NCI-H1930 (cell line): ENCODE results near the gene TRIM9.
"Not testable (repeated sequence)": the region's sequence is repeated elsewhere in the genome, so short reads cannot be mapped to it uniquely, and the experiment has no call there.

Source experiments
- DNase-seq, 2 experiments: peaks; one replicate each; lab custom pipeline; 2025; lab: John Stamatoyannopoulos, UW

TRIM9 gene

GRCh38 chr14:51004352-51004800 is 90.5 kb downstream of the TRIM9 start:
- peak in 1 of 2 experiments; percentile 42 for DNase-seq

GRCh38 chr14:51002406-51002999 is 92.4 kb downstream of the TRIM9 start:
- DNase-seq = no peak

GRCh38 chr14:51000566-51000965 is 94.3 kb downstream of the TRIM9 start:
- DNase-seq = no peak

- DNase-seq = no peak
Measured at GRCh38 chr14:50999726-51000125, 95.2 kb downstream of the TRIM9 start.

- no peak for DNase-seq
Measured at GRCh38 chr14:50998612-50999011, 96.3 kb downstream of the TRIM9 start.

- no peak for DNase-seq
Measured at GRCh38 chr14:50997712-50998111, 97.2 kb downstream of the TRIM9 start.

GRCh38 chr14:50994158-50994557 is 100.7 kb downstream of the TRIM9 start:
- not testable (repeated sequence) for DNase-seq

GRCh38 chr14:50985859-50986331 is 109.0 kb downstream of the TRIM9 start:
- no peak for DNase-seq

GRCh38 chr14:50985124-50985858 is 109.6 kb downstream of the TRIM9 start:
- DNase-seq = no peak

- no peak for DNase-seq
Measured at GRCh38 chr14:50984036-50984710, 110.7 kb downstream of the TRIM9 start.

- no peak for DNase-seq
Measured at GRCh38 chr14:50979941-50980850, 114.7 kb downstream of the TRIM9 start.

GRCh38 chr14:50978888-50979287 is 116.0 kb downstream of the TRIM9 start:
- DNase-seq = no peak

GRCh38 chr14:50978529-50978871 is 116.4 kb downstream of the TRIM9 start:
- DNase-seq = no peak

- no peak for DNase-seq
Measured at GRCh38 chr14:50977863-50978528, 116.9 kb downstream of the TRIM9 start.

GRCh38 chr14:50974118-50974517 is 120.8 kb downstream of the TRIM9 start:
- no peak for DNase-seq

GRCh38 chr14:50972734-50973133 is 122.2 kb downstream of the TRIM9 start:
- DNase-seq = no peak

GRCh38 chr14:50970886-50971781 is 123.8 kb downstream of the TRIM9 start:
- DNase-seq = no peak

- DNase-seq = no peak
Measured at GRCh38 chr14:50967790-50968189, 127.1 kb downstream of the TRIM9 start.

GRCh38 chr14:50967103-50967502 is 127.8 kb downstream of the TRIM9 start:
- no peak for DNase-seq

- no peak for DNase-seq
Measured at GRCh38 chr14:50964683-50965390, 130.1 kb downstream of the TRIM9 start.
